ENCODE results near the gene SCAF4. TPM values are rescaled to one million over a fixed set of nuclear protein-coding genes. Genes with fewer than 3 reads are reported as not detected.

SCAF4 gene
- total and polyA plus RNA-seq, 12 donors: 9.5 to 24.0 (median 15.1) TPM

DNA sequence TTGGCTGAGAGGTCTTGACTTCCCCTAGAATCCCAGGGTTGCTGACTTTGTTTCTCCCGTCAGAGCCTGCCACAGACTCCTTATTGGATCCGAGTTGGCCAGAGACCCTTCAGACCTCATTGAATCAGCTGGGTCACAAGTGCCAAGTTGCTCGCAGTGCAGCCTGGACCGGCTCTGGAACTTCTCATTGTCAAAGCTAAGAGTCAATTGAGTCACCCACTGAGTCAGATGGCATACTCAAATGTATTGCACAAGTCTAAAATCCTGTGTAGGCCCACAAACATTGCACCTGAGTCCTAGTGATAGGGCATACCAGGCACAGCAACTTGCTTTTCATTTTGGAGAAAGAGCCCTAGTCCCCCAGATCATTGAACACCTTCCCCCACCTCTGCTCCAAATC, 20.4 kb upstream of the SCAF4 start:
- no peaks in the 10 kb centered on the region for H3K9me3 ChIP-seq (replicated peaks in 1 of 3)
- H3K27me3 ChIP-seq: no peaks in the 10 kb centered on the region
- intact Hi-C loops (cut with DNase I): no loop called here
- H3K36me3 ChIP-seq (replicated peaks in 1 of 2): no peaks in the 10 kb centered on the region
- H3K4me1 ChIP-seq (replicated peaks in 1 of 2): no peaks in the 10 kb centered on the region
- H3K27ac ChIP-seq: no peak overlapping the region
- no peak overlapping the region for H3K4me3 ChIP-seq
- 74 to 91% (median 84%) methylated on average over 4 of the region's 4 CpGs for WGBS, 4 donors
- TF ChIP-seq, protein P1, sequence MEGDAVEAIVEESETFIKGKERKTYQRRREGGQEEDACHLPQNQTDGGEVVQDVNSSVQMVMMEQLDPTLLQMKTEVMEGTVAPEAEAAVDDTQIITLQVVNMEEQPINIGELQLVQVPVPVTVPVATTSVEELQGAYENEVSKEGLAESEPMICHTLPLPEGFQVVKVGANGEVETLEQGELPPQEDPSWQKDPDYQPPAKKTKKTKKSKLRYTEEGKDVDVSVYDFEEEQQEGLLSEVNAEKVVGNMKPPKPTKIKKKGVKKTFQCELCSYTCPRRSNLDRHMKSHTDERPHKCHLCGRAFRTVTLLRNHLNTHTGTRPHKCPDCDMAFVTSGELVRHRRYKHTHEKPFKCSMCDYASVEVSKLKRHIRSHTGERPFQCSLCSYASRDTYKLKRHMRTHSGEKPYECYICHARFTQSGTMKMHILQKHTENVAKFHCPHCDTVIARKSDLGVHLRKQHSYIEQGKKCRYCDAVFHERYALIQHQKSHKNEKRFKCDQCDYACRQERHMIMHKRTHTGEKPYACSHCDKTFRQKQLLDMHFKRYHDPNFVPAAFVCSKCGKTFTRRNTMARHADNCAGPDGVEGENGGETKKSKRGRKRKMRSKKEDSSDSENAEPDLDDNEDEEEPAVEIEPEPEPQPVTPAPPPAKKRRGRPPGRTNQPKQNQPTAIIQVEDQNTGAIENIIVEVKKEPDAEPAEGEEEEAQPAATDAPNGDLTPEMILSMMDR (IDR thresholded peaks at IDR 0.05): no peak
- TF ChIP-seq POLR2A (IDR thresholded peaks at IDR 0.05): no peak
- no peak for DNase-seq

DNA sequence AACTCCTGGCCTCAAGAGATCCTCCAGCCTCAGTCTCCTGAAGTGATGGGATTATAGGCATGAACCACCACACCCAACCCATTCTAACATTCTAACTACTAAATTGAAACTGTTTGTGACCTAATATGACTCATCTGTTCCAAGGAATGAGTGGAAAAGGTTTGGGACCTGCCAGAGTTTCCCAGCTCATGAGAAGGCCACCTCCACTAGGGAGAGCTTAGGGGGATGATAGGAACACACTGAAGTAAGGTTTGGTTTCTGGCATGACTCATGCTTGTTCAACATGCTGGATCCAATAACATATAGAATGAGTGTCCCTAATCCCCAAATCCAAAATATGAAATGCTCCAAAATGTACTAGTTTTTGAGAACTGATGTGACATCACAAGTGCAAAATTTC, 18.9 kb upstream of the SCAF4 start:
- Histone ChIP-seq H3K27me3 (no peaks in the 10 kb centered on the region), H3K36me3 (replicated peaks in 1 of 2) (no peaks in the 10 kb centered on the region), H3K27ac (no peak overlapping the region), H3K4me3 (no peak overlapping the region), H3K4me1 (replicated peaks in 1 of 2) (no peaks in the 10 kb centered on the region), H3K9me3 (replicated peaks in 1 of 3) (no peaks in the 10 kb centered on the region)
- TF ChIP-seq, protein P1 (IDR thresholded peaks at IDR 0.05): no peak
- intact Hi-C loops (cut with DNase I): no loop called here
- DNase-seq: no peak

DNA sequence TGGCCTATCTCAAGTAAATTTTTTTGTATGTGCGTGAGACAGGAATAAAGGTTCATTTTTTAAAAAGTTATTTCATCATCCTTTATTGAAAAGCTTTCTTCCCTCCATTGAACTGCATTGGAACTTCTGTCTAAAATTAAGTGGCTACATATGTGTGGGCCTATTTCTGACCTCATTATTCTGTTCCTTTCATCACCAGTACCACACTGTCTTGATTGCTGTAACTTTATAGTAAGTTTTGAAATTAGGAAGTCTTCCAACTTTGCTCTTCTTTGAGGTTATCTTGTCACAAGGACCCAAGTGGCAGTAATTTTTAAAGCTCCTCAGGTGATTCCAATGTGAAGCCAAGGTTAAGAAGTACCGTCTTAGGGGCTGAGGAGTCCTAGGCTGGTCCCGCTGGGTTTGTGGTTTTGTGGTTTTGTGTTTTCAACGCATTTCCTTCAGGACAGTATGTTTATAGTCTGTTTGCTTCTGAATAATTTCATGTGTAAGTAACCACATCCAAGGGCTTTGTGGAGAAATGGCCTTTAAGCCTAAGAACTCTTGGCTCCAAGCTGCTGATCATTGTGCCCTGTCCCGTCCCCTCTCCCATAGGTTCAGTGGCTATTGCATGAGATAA, 12.4 kb upstream of the SCAF4 start:
- H3K9me3 ChIP-seq (replicated peaks in 1 of 3): no peaks in the 10 kb centered on the region
- H3K4me3 ChIP-seq: no peak overlapping the region
- WGBS, 4 donors: 78 to 87% (median 80%) methylated on average over 5 of the region's 5 CpGs
- no peaks in the 10 kb centered on the region for H3K27me3 ChIP-seq
- no peaks in the 10 kb centered on the region for H3K36me3 ChIP-seq (replicated peaks in 1 of 2)
- TF ChIP-seq POLR2A (IDR thresholded peaks at IDR 0.05): no peak
- TF ChIP-seq, protein P1 (IDR thresholded peaks at IDR 0.05): no peak
- H3K27ac ChIP-seq: no peak overlapping the region
- intact Hi-C loops (cut with DNase I): no loop called here
- no peaks in the 10 kb centered on the region for H3K4me1 ChIP-seq (replicated peaks in 1 of 2)
- DNase-seq: no peak

DNA sequence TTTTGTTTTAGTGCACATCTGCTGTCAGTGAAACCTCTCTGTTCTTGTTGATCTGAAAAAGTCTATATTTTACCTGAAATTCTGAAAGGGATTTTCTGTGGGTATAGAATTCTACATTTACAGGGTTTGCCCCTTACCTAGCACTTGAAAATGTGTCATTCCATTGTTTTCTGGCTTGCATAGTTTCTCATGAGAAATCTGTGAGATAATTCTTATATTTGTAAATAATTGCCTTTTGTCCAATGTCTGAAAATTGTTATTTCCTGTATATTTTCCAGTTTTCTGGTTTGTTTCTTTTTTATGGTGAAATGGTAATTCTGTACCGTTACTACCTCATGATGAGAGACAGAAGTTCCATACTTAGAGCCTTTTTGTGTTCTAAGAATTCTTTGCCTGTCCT, 11.8 kb upstream of the SCAF4 start:
- intact Hi-C loops (cut with DNase I): no loop called here
- Histone ChIP-seq H3K4me3 (no peak overlapping the region), H3K36me3 (replicated peaks in 1 of 2) (no peaks in the 10 kb centered on the region), H3K9me3 (replicated peaks in 1 of 3) (no peaks in the 10 kb centered on the region), H3K4me1 (replicated peaks in 1 of 2) (no peaks in the 10 kb centered on the region), H3K27me3 (no peaks in the 10 kb centered on the region), H3K27ac (no peak overlapping the region)
- TF ChIP-seq, protein P1 (IDR thresholded peaks at IDR 0.05): no peak
- no peak for TF ChIP-seq POLR2A (IDR thresholded peaks at IDR 0.05)
- no peak for DNase-seq
- 87 to 92% (median 89%) methylated on average over 1 of the region's 1 CpG for WGBS, 4 donors

Measured in adrenal gland (tissue), 12 donors.